Measurements from ENCODE around the gene CA10.

The CA10 gene

GRCh38 chr17:51585514-51586104 is 572.9 kb downstream of the CA10 start:
- no peak overlapping the region for H3K4me3 ChIP-seq (ENCODE audit: low read depth, low read length)
- no peak for DNase-seq (ENCODE audit: low read depth, low spot score)
- CTCF ChIA-PET = no interaction called here
- POLR2A ChIA-PET = no interaction called here
- TF ChIP-seq, protein P1, sequence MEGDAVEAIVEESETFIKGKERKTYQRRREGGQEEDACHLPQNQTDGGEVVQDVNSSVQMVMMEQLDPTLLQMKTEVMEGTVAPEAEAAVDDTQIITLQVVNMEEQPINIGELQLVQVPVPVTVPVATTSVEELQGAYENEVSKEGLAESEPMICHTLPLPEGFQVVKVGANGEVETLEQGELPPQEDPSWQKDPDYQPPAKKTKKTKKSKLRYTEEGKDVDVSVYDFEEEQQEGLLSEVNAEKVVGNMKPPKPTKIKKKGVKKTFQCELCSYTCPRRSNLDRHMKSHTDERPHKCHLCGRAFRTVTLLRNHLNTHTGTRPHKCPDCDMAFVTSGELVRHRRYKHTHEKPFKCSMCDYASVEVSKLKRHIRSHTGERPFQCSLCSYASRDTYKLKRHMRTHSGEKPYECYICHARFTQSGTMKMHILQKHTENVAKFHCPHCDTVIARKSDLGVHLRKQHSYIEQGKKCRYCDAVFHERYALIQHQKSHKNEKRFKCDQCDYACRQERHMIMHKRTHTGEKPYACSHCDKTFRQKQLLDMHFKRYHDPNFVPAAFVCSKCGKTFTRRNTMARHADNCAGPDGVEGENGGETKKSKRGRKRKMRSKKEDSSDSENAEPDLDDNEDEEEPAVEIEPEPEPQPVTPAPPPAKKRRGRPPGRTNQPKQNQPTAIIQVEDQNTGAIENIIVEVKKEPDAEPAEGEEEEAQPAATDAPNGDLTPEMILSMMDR (IDR thresholded peaks at IDR 0.05; ENCODE audit: insufficient read depth, low read length, missing control alignments) = no peak

DNA sequence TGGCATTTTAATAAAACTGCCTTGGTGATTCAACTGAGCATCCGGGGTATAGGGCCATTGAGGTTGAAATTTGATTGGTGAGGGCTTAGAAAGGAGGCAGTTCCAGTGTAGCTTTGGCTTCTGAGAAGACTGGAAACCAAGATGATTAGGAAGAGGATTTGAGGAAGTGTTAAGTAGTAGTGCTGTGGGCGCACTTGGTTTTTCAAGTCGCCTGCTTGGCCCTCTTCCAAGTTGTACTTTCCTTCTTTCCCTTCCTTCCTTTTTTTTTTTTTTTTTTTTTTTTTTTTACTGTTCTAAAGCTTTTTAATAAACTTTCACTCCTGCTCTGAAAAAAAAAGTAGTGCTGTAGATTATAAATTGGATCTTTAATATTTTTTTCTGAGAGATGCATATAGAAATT is 577.6 kb downstream of the CA10 start:
- DNase-seq (ENCODE audit: low read depth, low spot score) = no peak
- ChIA-PET POLR2A (no interaction called here), CTCF (no interaction called here)
- TF ChIP-seq, protein P1 (IDR thresholded peaks at IDR 0.05; ENCODE audit: insufficient read depth, low read length, missing control alignments) = no peak
- H3K4me3 ChIP-seq (ENCODE audit: low read depth, low read length) = no peak overlapping the region

Data from AG04449 (cell line).